Stimulated activated CD8-positive, alpha-beta memory T cell treated with anti-CD3 and anti-CD28 coated beads, Interleukin-4, amount 100 ng/mL, for 4 hours (primary cell): ENCODE measurements around the gene CELA3A.
A peak's percentile ranks its signal among the peaks of the same experiment; 100 is the strongest.

Experiments
- DNase-seq, 2 donors: peaks; one replicate each; pipeline ENCODE4 v3.0.0-alpha.2; 2020; ENCODE audit warnings: low read depth in 2 of 2, low spot score in 1 of 2

CELA3A gene

DNA sequence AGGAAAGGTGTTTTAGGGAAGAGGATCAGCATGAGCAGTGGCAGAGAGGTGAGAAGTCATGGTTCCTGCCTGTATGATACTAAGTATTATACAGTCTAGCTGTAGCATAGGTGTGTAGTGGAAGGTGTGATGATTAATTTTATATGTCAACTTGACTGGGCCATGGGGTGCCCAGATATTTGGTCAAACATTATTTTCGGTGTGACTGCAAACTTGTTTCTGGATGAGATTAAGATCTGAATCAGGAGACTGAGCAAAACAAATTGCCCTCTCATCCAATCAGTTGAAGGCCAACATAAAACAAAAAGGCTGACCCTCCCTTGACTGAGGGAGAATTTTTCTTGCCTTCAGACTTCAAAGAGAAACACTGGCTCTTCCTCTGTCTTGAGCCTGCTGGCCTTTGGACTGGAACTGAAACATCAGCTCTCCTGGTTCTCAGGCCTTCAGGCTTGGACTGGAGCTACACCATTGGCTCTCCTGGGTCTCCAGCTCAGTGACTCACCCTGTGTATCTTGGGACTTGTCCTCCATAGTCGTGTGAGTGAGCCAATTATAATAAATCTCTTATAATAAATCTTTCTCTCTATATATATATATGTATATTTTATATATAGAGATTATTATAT, 44.3 kb downstream of the CELA3A start:
- no peak for DNase-seq

DNA sequence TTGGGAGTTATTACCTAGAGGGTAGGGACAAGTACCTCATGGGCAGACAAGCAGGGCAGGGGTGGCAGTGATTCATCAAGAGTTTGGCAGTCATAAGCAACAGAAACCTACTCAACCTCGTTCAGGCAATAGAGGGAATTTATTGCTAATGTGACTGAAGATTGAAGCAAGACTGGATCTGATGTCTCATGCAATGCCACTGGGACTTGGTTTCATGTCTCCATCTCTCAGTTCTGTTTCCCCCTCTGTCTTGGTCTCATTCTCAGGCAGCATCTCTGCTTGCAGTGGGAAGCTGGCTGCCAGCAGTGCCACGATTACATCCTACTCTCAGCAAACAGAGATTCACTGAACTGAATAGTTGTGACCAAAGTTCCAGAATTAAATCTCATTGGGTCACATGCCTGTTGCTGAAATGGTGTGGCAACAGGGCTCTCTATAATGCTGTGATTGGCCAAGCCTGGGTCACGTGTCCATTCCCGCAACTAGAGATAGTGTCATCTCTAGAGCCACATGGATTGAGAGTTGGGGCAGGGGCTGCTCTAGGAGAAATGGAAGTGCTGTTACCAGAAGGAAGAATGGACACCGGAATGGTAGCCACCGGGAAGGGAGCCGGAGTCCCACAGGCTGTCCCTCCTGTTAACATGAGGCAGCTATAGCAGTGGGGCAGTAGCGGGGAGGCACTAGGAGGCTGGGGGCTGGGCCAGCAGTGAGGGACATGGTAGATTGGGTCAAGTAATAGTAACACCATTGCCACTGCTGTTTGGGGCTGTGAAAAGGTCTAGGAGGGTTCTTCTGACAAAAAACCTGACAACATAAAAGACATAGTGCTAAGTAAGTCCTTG, 47.1 kb downstream of the CELA3A start:
- no peak for DNase-seq

DNA sequence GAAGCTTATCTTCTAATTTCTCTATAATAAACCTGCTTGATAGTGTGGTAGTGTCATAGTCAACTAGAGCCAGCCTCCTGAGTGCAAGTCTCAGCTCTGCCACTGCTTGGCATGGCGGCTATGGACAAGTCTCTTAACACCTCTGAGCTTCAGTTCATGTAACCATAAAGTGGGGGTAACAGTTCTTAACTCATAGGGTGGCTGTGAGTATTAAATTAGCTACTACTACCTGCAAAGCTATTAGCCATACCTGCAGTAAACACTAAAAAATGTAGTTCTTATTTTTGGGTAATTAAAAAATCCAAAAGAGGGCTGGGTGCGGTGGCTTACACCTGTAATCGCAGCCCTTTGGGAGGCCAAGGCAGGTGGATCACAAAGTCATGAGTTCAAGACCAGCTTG, 48.9 kb downstream of the CELA3A start:
- no peak for DNase-seq

DNA sequence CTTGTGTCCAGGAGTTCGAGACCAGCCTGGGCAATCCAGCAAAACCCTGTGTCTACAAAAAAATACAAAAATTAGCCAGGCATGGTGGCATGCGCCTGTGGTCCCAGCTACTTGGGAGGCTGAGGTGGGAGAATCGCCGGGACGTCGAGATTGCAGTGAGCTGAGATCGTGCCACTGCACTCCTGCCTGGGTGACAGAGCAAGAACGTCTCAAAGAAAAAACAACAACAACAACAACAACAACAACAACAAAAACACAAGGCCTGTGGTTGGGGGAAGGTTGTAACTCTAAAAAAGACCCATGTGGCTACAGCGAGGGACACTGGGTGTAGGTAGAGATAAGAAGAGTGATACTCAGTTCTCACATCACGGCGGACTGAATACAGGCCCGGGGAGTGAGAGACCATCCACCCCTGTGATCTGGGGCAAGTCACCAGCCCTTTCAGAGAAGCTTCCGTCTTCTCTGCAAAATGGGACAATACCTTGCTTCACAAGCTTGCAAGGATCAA, 50.2 kb downstream of the CELA3A start:
- DNase-seq = no peak

DNA sequence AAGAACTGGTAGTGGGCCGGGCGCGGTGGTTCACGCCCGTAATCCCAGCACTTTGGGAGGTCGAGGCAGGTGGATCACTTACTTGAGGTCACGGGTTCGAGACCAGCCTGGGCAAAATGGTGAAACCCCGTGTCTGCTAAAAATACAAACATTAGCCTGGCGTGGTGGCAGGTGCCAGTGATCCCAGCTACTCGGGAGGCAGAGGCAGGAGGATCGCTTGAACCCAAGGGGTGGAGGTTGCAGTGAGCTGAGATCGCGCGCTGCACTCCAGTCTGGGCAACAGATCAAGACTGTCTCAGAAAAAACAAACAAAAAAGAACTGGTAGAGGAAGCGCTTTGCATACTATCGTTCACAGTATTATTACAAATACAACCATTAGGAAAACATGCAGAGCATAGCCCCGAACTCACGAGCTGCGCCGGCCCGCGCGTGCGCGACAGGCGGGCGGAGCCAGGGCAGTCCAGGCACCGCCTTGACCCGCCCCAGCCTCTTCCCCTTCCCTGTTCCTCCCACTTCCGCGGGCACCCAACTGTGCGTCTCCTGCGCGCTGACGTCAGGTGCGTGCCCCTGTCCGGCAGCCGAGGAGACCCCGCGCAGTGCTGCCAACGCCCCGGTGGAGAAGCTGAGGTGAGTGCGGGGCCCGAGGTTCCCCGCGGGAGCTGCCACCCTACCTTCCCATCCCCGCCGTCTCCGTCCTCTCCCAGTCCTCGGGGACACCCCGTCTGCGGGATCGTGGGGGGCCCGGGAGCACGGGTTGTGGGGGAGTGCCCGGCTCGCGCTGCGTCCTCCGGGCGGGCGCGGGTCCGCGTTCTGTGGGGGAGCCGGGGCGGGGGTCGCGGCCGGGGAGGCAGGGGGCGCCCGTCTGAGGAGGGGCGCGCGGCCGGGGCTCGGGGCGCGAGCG, 50.9 kb downstream of the CELA3A start, which contains the start of gene CDC42:
CDC42 (plus strand) TSS at position 595 of the 902 bp plus-strand sequence. CDS start 25,770 bp downstream, outside the sequence.
- DNase-seq = peak; percentile 91 to 92

DNA sequence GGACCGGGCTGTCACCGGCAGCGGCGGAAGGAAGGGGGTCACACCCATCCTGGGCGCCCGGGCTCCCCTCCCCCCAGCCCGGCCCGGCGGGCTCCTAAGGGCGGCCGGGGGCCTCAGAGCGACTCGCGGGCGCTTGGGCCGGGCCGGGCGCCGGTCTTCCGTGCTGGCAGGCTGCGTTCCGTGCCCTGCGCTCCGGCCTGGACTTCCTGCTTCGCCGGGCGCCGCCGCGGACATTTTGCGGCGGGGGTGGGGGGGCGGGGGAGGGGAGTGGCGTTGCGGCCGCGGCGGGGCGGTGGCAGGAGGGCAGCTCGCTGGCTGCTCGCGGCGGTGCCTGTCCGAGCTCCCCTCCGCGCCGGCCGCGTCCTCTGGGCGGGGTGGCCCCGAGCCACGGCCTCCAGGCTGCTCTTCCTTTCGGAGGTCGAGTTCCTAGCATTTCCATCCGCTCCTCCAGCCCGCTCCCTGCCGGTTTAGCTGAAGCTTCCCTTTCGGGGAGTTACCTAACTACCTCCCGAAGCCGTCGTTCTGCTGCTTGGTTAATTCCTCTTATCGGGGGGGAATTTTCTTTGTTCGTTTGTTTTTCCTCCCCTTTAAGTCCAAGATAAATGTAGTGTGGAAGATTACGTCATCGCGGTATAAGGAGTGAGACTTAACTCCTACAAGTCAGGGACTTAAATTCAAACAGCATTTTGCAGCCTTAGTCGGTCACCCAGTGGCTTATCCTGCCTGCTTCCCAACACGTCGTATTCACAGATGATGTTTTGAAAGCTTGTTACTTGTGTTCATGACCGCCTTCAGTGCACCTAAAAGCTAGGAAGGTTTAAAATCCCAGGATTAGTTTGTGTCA, 51.8 kb downstream of the CELA3A start:
- no peak for DNase-seq

DNA sequence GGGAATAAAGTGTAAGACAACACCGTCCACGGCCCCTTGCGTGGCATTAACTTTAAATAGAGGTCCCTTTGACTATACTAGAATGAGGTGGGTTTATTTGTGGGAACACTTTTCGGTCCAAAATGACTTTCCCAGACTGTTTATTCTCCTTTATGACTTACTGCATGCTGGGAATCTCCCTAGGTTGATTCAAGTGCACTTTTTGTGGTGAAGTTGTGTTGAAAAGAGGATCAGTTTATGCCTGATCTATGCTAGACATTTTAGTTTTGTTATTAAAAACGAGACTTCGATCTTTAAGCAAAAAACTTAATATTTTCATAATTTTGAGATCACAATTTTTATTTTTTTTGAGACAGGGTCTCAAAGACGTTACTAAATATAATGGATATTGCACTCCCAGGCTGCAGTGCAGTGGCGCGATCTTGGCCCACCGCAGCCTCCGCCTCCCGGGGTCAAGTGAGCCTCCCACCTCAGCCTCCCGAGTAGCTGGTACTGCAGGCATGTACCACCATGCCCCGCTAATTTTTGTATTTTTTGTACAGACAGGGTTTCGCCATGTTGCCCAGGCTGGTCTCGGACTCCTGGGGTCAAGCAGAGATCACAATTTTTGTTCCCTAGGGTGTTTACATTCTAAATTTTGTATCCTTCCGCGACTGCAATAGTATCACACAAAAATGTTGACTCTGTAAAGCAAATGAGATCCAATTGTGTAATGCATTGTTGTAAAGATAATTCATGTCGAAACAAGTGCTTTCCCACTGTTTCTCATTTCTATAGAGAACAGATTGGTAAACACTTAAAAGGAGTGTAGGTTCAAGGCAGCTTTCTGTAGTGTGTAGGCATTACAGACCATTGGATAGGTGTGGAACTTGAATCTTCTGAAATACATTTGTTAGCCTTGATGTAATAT, 52.7 kb downstream of the CELA3A start:
- DNase-seq = no peak

DNA sequence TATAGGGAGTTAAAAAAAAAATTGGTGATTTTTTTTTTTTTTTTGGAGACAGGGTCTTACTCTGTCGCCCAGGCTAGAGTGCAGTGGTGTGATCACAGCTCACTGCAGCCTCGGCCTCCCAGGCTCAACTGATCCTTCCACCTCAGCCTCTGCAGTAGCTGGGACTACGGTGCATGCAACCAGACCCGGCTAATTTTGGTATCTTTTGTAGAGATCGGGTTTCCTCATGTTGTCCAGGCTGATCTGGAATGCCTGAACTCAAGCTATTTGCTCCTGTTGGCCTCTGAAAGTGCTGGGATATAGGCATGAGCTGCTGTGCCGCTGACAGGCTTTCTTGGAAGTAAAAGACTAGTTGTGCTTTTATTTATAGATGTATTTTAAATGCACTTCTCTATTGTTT, 54.0 kb downstream of the CELA3A start:
- DNase-seq = no peak

DNA sequence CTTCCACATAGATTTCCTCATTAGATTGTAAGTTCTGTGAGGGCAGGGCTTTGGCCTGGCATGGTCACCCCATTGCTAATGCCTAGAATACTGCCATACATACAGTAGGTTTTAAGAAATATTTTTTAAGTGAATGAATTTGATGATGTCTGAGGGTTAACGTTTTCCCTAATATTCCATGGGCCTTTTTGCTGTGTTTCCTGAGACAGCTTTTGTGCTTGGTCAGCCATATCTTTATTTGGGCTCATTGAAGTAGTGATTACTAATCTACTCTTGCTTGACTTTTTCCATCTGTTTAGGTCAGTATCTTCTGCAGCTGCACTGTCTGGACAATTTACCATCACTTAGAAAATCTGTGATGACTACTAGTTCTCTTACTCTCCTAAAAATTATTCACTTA, 54.6 kb downstream of the CELA3A start:
- no peak for DNase-seq

DNA sequence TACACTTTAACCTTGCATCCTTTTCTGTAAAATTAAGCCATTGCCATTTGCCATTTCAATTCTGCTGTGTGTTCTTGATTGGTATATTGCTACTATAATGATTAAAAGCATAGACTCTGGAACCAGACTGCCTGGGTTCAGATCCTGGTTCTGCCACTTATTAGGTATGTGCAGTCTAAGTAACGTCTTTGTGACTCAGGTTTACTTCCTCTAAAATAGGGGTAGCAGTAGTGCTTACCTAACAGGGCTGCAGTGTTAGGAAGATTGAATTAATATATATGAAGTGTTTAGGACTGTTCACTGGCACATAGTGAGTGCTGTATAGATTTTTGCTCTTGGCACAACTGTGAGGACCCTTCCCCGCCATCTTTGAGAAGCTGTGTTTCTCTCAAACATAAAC, 55.5 kb downstream of the CELA3A start:
- DNase-seq = no peak

DNA sequence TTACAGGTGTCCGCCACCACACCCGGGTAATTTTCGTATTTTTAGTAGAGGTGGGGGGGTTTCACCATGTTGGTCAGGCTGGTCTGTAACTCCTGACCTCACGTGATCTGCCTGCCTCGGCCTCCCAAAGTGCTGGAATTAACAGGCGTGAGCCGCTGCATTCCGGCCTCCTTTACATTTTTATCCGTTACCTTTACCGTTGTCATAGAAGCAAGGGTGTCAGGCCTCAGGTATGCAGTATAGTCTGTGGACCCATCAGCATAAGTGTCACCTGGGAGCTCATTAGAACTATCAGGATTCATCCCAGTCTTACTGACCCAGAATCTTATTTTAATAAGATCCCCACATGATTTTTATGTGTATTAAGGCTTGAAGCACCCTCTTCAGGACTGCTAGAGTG, 56.4 kb downstream of the CELA3A start:
- DNase-seq = no peak
